Measurements from ENCODE around the gene SLC25A18.

The SLC25A18 gene

GRCh38 chr22:17588606-17589005, 25.3 kb downstream of the SLC25A18 start:
- no peak for DNase-seq (ENCODE audit: low read depth)
- H3K4me3 ChIP-seq (ENCODE audit: low read depth, low read length), result no peak overlapping the region
- TF ChIP-seq CTCF (IDR thresholded peaks at IDR 0.05; ENCODE audit: insufficient read depth, low read depth, low read length, missing control alignments), result no peak

- DNase-seq (ENCODE audit: low read depth), result no peak
- TF ChIP-seq CTCF (IDR thresholded peaks at IDR 0.05; ENCODE audit: insufficient read depth, low read depth, low read length, missing control alignments), result no peak
- H3K4me3 ChIP-seq (ENCODE audit: low read depth, low read length), result no peak overlapping the region
Observed at GRCh38 chr22:17589810-17590375, 26.6 kb downstream of the SLC25A18 start.

- TF ChIP-seq CTCF (IDR thresholded peaks at IDR 0.05; ENCODE audit: insufficient read depth, low read depth, low read length, missing control alignments), result no peak
- no peak overlapping the region for H3K4me3 ChIP-seq (ENCODE audit: low read depth, low read length)
- no peak for DNase-seq (ENCODE audit: low read depth)
Observed at GRCh38 chr22:17590586-17590985, 27.3 kb downstream of the SLC25A18 start.

GRCh38 chr22:17592201-17592600, 28.9 kb downstream of the SLC25A18 start:
- no peak for DNase-seq (ENCODE audit: low read depth)

GRCh38 chr22:17596226-17596625, 32.9 kb downstream of the SLC25A18 start:
- H3K4me3 ChIP-seq (ENCODE audit: low read depth, low read length), result no peak overlapping the region
- no peak for TF ChIP-seq CTCF (IDR thresholded peaks at IDR 0.05; ENCODE audit: insufficient read depth, low read depth, low read length, missing control alignments)
- no peak for DNase-seq (ENCODE audit: low read depth)

More at GRCh38 chr22:17592201-17592600, 28.9 kb downstream of the SLC25A18 start:
- no peak overlapping the region for H3K4me3 ChIP-seq (ENCODE audit: low read depth, low read length)
- no peak for TF ChIP-seq CTCF (IDR thresholded peaks at IDR 0.05; ENCODE audit: insufficient read depth, low read depth, low read length, missing control alignments)

- no peak for TF ChIP-seq CTCF (IDR thresholded peaks at IDR 0.05; ENCODE audit: insufficient read depth, low read depth, low read length, missing control alignments)
- no peak overlapping the region for H3K4me3 ChIP-seq (ENCODE audit: low read depth, low read length)
- no peak for DNase-seq (ENCODE audit: low read depth)
Observed at GRCh38 chr22:17597217-17597616, 33.9 kb downstream of the SLC25A18 start.

- TF ChIP-seq CTCF (IDR thresholded peaks at IDR 0.05; ENCODE audit: insufficient read depth, low read depth, low read length, missing control alignments), result no peak
- H3K4me3 ChIP-seq (ENCODE audit: low read depth, low read length), result no peak overlapping the region
- DNase-seq (ENCODE audit: low read depth), result no peak
Observed at GRCh38 chr22:17598318-17598717, 35.0 kb downstream of the SLC25A18 start.
